ENCODE measurements around the gene ARHGEF28.

ARHGEF28 gene

DNA sequence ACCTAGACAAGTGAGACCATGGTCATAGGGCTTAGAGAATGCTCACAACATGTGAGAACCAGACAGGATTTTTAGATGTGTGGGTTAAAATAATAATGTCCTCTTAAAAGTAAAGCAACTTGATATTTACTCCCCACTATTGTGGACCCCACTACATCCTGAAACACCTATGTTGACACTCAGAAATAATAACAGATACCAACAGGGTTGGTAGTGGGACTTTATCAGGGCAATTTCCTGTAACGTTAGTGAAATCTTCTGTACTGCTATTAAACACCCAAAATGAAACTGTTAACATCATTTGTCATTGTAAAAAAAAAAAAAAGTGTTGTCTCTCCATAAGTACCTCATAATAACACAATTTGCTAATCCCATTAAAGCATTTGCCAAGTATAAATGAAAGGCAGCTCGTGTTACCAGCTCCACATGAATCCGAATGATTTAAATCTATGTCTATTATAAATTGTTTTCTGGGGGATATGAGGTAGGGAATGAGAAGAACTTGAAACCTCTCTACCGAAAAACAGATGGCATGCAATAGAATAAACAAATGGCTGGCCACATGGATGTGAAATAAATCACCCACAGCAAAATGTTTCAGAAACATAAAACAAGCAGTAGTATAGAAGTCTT lies 285.9 kb downstream of the ARHGEF28 start:
- no peaks in the 10 kb centered on the region for H3K27me3 ChIP-seq (ENCODE audit: control insufficient read depth, low read length)
- H3K4me3 ChIP-seq (ENCODE audit: low read length), result no peak overlapping the region
- TF ChIP-seq EZH2phosphoT487 (IDR thresholded peaks at IDR 0.05; ENCODE audit: borderline replicate concordance, low read length), result no peak
- TF ChIP-seq, protein P1, sequence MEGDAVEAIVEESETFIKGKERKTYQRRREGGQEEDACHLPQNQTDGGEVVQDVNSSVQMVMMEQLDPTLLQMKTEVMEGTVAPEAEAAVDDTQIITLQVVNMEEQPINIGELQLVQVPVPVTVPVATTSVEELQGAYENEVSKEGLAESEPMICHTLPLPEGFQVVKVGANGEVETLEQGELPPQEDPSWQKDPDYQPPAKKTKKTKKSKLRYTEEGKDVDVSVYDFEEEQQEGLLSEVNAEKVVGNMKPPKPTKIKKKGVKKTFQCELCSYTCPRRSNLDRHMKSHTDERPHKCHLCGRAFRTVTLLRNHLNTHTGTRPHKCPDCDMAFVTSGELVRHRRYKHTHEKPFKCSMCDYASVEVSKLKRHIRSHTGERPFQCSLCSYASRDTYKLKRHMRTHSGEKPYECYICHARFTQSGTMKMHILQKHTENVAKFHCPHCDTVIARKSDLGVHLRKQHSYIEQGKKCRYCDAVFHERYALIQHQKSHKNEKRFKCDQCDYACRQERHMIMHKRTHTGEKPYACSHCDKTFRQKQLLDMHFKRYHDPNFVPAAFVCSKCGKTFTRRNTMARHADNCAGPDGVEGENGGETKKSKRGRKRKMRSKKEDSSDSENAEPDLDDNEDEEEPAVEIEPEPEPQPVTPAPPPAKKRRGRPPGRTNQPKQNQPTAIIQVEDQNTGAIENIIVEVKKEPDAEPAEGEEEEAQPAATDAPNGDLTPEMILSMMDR (IDR thresholded peaks at IDR 0.05; ENCODE audit: low read depth, low read length, poor library complexity, severe bottlenecking), result no peak
- H3K36me3 ChIP-seq (ENCODE audit: control insufficient read depth, low read length), result no peaks in the 10 kb centered on the region
- no peak overlapping the region for H3K27ac ChIP-seq (ENCODE audit: low read depth, low read length)
- no peaks in the 10 kb centered on the region for H3F3A ChIP-seq (ENCODE audit: control insufficient read depth, insufficient read depth)
- H3K4me2 ChIP-seq (ENCODE audit: low read length), result no peak overlapping the region
- H3K79me2 ChIP-seq (ENCODE audit: control insufficient read depth, low read length), result no peaks in the 10 kb centered on the region
- peaks cover 8% of the 10 kb centered on the region for H3K4me1 ChIP-seq (ENCODE audit: control insufficient read depth, low read length)
- no peaks in the 10 kb centered on the region for H3K9me2 ChIP-seq (replicated peaks; ENCODE audit: control insufficient read depth, low read length)
- H3K9me3 ChIP-seq (ENCODE audit: control insufficient read depth, insufficient read depth, low read length), result no peaks in the 10 kb centered on the region
- H4K20me1 ChIP-seq (ENCODE audit: control insufficient read depth, insufficient read depth, low read depth, low read length), result no peaks in the 10 kb centered on the region

DNA sequence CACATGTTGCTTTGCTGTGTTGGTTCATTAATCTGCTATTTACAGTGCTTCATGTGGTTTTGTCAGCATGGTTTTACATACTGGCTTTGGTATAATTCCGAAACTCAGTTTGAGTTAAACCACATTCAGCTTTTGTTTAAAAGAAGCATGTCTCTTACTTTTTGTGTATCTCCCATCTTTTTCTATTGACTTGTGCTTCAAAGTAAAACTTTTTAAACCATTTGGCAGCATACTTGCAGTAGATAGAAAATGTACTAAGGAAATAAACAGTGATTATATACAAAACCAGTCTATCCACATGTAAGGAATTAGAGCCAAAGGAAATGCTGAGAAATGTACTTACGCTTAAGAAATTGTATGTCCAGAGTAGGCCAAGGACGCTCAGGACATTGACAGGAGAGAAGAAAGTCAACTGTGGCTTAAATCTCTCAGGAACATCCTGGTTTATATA lies 286.9 kb downstream of the ARHGEF28 start:
- no peaks in the 10 kb centered on the region for H3K9me2 ChIP-seq (replicated peaks; ENCODE audit: control insufficient read depth, low read length)
- H3K27me3 ChIP-seq (ENCODE audit: control insufficient read depth, low read length), result no peaks in the 10 kb centered on the region
- peaks cover 8% of the 10 kb centered on the region for H3K4me1 ChIP-seq (ENCODE audit: control insufficient read depth, low read length)
- no peaks in the 10 kb centered on the region for H4K20me1 ChIP-seq (ENCODE audit: control insufficient read depth, insufficient read depth, low read depth, low read length)
- H3K79me2 ChIP-seq (ENCODE audit: control insufficient read depth, low read length), result no peaks in the 10 kb centered on the region
- H3K4me2 ChIP-seq (ENCODE audit: low read length), result no peak overlapping the region
- no peaks in the 10 kb centered on the region for H3F3A ChIP-seq (ENCODE audit: control insufficient read depth, insufficient read depth)
- H3K36me3 ChIP-seq (ENCODE audit: control insufficient read depth, low read length), result no peaks in the 10 kb centered on the region
- no peak overlapping the region for H3K4me3 ChIP-seq (ENCODE audit: low read length)
- TF ChIP-seq EZH2phosphoT487 (IDR thresholded peaks at IDR 0.05; ENCODE audit: borderline replicate concordance, low read length), result no peak
- TF ChIP-seq, protein P1 (IDR thresholded peaks at IDR 0.05; ENCODE audit: low read depth, low read length, poor library complexity, severe bottlenecking), result no peak
- no peaks in the 10 kb centered on the region for H3K9me3 ChIP-seq (ENCODE audit: control insufficient read depth, insufficient read depth, low read length)
- no peak overlapping the region for H3K27ac ChIP-seq (ENCODE audit: low read depth, low read length)

DNA sequence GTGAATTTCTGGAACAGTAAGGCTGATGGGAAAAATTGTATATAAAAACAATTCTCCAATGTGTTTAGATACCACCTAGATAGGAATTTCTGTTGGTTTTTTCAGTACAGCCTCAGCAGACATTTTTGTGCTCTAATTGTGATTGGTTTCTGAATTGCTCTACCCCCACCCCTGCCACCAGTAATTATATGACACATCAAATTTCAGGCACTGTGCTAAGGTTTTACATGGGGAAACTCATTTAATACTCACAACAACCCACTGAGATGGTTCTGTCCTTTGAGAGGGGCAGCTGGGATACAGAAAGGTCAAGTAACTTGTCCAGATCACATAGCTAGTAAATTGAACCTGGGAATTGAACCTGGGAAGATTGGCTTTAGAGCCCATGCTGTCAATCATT lies 288.0 kb downstream of the ARHGEF28 start:
- no peak overlapping the region for H3K4me2 ChIP-seq (ENCODE audit: low read length)
- no peak overlapping the region for H3K4me3 ChIP-seq (ENCODE audit: low read length)
- TF ChIP-seq EZH2phosphoT487 (IDR thresholded peaks at IDR 0.05; ENCODE audit: borderline replicate concordance, low read length), result no peak
- TF ChIP-seq, protein P1 (IDR thresholded peaks at IDR 0.05; ENCODE audit: low read depth, low read length, poor library complexity, severe bottlenecking), result no peak
- no peaks in the 10 kb centered on the region for H3K9me2 ChIP-seq (replicated peaks; ENCODE audit: control insufficient read depth, low read length)
- H3K36me3 ChIP-seq (ENCODE audit: control insufficient read depth, low read length), result no peaks in the 10 kb centered on the region
- peaks cover 8% of the 10 kb centered on the region for H3K4me1 ChIP-seq (ENCODE audit: control insufficient read depth, low read length)
- no peaks in the 10 kb centered on the region for H3K27me3 ChIP-seq (ENCODE audit: control insufficient read depth, low read length)
- H3F3A ChIP-seq (ENCODE audit: control insufficient read depth, insufficient read depth), result no peaks in the 10 kb centered on the region
- no peaks in the 10 kb centered on the region for H3K79me2 ChIP-seq (ENCODE audit: control insufficient read depth, low read length)
- H4K20me1 ChIP-seq (ENCODE audit: control insufficient read depth, insufficient read depth, low read depth, low read length), result no peaks in the 10 kb centered on the region
- no peak overlapping the region for H3K27ac ChIP-seq (ENCODE audit: low read depth, low read length)
- H3K9me3 ChIP-seq (ENCODE audit: control insufficient read depth, insufficient read depth, low read length), result no peaks in the 10 kb centered on the region

Measured in DOHH2 (cell line).